ENCODE data around the gene CSMD2.

DNA sequence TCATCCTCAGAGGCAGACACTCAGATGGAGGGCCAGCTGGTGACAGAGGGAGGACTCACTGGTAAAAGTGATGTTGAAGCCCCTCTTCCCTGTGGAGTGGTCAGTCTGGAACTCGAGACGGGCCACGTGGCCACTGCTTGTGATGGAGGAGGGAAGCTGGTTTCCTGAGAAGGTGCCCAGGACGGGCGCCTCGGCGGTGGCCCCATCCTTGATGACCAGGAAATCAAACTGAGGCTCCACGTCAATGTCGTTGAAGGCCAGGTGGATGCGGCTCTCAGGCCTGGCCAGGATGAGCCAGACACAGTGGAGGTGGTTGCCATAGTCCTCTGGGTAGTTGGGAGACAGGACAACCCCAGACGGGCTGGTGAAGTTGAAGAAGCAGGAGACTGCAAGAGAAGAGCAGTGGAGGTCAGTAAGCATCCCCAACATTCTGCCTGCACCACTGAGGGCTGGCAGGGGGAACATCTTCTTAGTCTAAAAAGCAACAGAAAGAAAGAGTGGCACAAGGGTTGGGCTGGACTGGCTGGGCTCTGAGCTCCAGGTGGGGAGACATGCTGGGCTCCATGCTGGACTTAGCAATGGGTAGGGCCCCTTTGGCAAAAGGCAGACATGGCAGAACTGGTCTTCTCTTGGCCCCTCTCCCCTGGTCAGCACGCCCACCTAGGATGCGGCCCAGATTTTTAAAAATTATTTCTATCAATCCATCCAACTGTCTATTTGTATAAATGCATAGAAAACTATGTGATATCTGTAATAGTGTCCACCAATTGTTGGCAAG, 421.6 kb downstream of the CSMD2 start:
- TF ChIP-seq, protein P1, sequence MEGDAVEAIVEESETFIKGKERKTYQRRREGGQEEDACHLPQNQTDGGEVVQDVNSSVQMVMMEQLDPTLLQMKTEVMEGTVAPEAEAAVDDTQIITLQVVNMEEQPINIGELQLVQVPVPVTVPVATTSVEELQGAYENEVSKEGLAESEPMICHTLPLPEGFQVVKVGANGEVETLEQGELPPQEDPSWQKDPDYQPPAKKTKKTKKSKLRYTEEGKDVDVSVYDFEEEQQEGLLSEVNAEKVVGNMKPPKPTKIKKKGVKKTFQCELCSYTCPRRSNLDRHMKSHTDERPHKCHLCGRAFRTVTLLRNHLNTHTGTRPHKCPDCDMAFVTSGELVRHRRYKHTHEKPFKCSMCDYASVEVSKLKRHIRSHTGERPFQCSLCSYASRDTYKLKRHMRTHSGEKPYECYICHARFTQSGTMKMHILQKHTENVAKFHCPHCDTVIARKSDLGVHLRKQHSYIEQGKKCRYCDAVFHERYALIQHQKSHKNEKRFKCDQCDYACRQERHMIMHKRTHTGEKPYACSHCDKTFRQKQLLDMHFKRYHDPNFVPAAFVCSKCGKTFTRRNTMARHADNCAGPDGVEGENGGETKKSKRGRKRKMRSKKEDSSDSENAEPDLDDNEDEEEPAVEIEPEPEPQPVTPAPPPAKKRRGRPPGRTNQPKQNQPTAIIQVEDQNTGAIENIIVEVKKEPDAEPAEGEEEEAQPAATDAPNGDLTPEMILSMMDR (conservative IDR thresholded peaks at IDR 0.05; ENCODE audit: low read length): no peak
- TF ChIP-seq EZH2phosphoT487 (IDR thresholded peaks at IDR 0.05; ENCODE audit: borderline replicate concordance, low read depth, low read length): no peak
